Spinal cord (tissue), 10 donors: Measurements from ENCODE around the gene AUNIP. TPM values are rescaled to one million over a fixed set of nuclear protein-coding genes. Genes with fewer than 3 reads are reported as not detected.
A peak's percentile ranks its signal among the peaks of the same experiment; 100 is the strongest.
"Not testable (repeated sequence)": the region's sequence is repeated elsewhere in the genome, so short reads cannot be mapped to it uniquely, and the experiment has no call there.

Experiments used
- DNase-seq, 6 donors: peaks; one replicate each; pipeline versions ENCODE4 v3.0.0 to v3.0.0-alpha.2; 2013 to 2015; ENCODE audit warnings: low spot score in 6 of 6, low read depth in 4 of 6
- H3K27ac ChIP-seq: one replicate; pipeline ENCODE4 v1.5.1; 2013; ENCODE audit warnings: low read depth, low read length, control low read depth
- H3K27me3 ChIP-seq: one replicate; pipeline ENCODE4 v1.6.1; 2013; ENCODE audit warnings: low read length; ENCODE audit not compliant: control insufficient read depth, insufficient read depth
- H3K36me3 ChIP-seq: one replicate; pipeline ENCODE4 v1.6.1; 2013; ENCODE audit warnings: low read length; ENCODE audit not compliant: control insufficient read depth, insufficient read depth
- H3K4me1 ChIP-seq: one replicate; pipeline ENCODE4 v1.6.1; 2013; ENCODE audit warnings: low read length; ENCODE audit not compliant: control insufficient read depth, insufficient read depth
- H3K4me3 ChIP-seq: one replicate; pipeline ENCODE4 v1.5.1; 2013; ENCODE audit warnings: low read depth, low read length, control low read depth
- H3K9me3 ChIP-seq: one replicate; pipeline ENCODE4 v1.6.1; 2013; ENCODE audit warnings: low read length; ENCODE audit not compliant: control insufficient read depth, insufficient read depth
- WGBS: methylation state at CpG from one replicate; pipeline ENCODE4 v1.1.5; 2013; ENCODE audit warnings: missing lambda C conversion rate; ENCODE audit not compliant: insufficient coverage; 5-methylcytosine and 5-hydroxymethylcytosine counted together
- polyA plus RNA-seq, 2 donors: library from polyadenylated mRNA; unstranded; fragments of 120-200 nt; gene quantifications; one replicate each; pipeline ENCODE4 v1.2.1, GENCODE V29; 2013; ENCODE audit not compliant: insufficient read length in 2 of 2
- total RNA-seq, 2 donors: library from RNA; depleted of rRNA in 1 of 2; stranded (reverse); fragments of 120-200 nt in 1 of 2; fragments of >200 nt in 1 of 2; gene quantifications; one replicate each; pipeline versions ENCODE4 v1.2.3 to v1.2.4, GENCODE V29; 2013 to 2014
- donor health status: healthy.

The AUNIP gene
- total and polyA plus RNA-seq, 4 donors = 1.8 to 3.9 (median 2.2) TPM

- H3K27ac ChIP-seq = no peak overlapping the region
- WGBS = 96% methylated on average over 5 of the region's 11 CpGs
- no peaks in the 10 kb centered on the region for H3K27me3 ChIP-seq
These were observed 2.4 kb downstream of the AUNIP start for GRCh38 chr1:25856856-25857255.

GRCh38 chr1:25854554-25854953, 4.7 kb downstream of the AUNIP start:
- no peaks in the 10 kb centered on the region for H3K9me3 ChIP-seq
- H3K36me3 ChIP-seq = no peaks in the 10 kb centered on the region
- WGBS = 100% methylated on average over 1 of the region's 2 CpGs
- no peak for DNase-seq
- H3K4me1 ChIP-seq = peaks cover 7% of the 10 kb centered on the region
- no peak overlapping the region for H3K27ac ChIP-seq
- no peaks in the 10 kb centered on the region for H3K27me3 ChIP-seq
- no peak overlapping the region for H3K4me3 ChIP-seq

More at GRCh38 chr1:25856856-25857255, 2.4 kb downstream of the AUNIP start:
- Histone ChIP-seq H3K4me1 (peaks cover 13% of the 10 kb centered on the region), H3K36me3 (no peaks in the 10 kb centered on the region), H3K4me3 (no peak overlapping the region), H3K9me3 (no peaks in the 10 kb centered on the region)
- DNase-seq = no peak

DNA sequence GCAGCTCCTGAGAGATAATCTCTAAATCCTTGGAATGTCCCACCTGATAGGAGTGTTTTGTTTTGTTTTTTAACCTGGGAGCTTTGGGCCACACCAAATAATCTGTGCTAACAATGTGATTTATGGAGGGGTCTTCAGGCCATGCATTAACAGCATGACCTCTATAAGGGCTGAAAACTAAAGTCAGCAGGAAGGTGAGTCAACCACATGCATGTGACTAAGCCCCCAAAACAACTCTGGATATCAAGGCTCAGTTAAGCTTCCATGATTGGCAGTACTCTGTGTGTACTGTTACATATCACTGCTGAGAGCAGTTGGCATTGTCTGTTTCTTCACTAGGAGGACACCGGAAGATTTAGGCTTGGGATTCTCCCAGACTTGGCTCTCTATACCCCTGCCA, 10.7 kb downstream of the AUNIP start:
- Histone ChIP-seq H3K36me3 (no peaks in the 10 kb centered on the region), H3K27ac (no peak overlapping the region), H3K9me3 (no peaks in the 10 kb centered on the region), H3K4me1 (no peaks in the 10 kb centered on the region), H3K27me3 (no peaks in the 10 kb centered on the region), H3K4me3 (no peak overlapping the region)
- WGBS = 100% methylated on average over 1 of the region's 1 CpG
- DNase-seq = no peak

- WGBS = no CpG with 5 or more reads among the region's 4 CpGs
- no peaks in the 10 kb centered on the region for H3K36me3 ChIP-seq
- no peaks in the 10 kb centered on the region for H3K9me3 ChIP-seq
These were observed 11.3 kb downstream of the AUNIP start for GRCh38 chr1:25847929-25848328.

GRCh38 chr1:25845664-25846063, 13.6 kb downstream of the AUNIP start:
- DNase-seq = no peak
- Histone ChIP-seq H3K4me1 (no peaks in the 10 kb centered on the region), H3K27ac (no peak overlapping the region), H3K4me3 (no peak overlapping the region), H3K36me3 (no peaks in the 10 kb centered on the region), H3K27me3 (no peaks in the 10 kb centered on the region), H3K9me3 (no peaks in the 10 kb centered on the region)
- 84% methylated on average over 4 of the region's 5 CpGs for WGBS

More at GRCh38 chr1:25847929-25848328, 11.3 kb downstream of the AUNIP start:
- H3K27ac ChIP-seq = no peak overlapping the region
- no peak for DNase-seq
- no peak overlapping the region for H3K4me3 ChIP-seq
- no peaks in the 10 kb centered on the region for H3K4me1 ChIP-seq
- H3K27me3 ChIP-seq = no peaks in the 10 kb centered on the region

GRCh38 chr1:25844536-25845337, 14.5 kb downstream of the AUNIP start:
- H3K4me1 ChIP-seq = no peaks in the 10 kb centered on the region
- H3K36me3 ChIP-seq = no peaks in the 10 kb centered on the region
- no peaks in the 10 kb centered on the region for H3K27me3 ChIP-seq
- DNase-seq = no peak
- H3K27ac ChIP-seq = no peak overlapping the region
- H3K4me3 ChIP-seq = no peak overlapping the region
- H3K9me3 ChIP-seq = no peaks in the 10 kb centered on the region
- WGBS = 92% methylated on average over 1 of the region's 3 CpGs

DNA sequence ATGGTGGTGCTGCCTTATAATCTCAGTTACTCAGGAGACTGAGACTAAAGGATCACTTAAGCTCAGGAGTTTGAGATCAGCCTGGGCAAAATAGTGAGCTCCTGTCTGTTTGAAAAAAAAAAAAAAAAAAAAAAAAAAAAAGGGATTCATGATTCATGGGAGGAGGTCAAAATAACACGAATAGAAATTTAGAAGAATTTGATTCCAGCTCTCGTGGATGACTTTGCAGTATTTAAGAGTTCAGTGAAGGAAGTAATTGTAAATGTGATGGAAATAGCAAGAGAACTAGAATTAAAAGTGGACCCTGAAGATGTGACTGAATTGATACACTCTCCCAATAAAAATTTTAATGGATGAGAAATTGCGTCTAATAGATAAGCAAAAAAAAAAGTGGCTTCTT, 15.8 kb downstream of the AUNIP start:
- no peaks in the 10 kb centered on the region for H3K27me3 ChIP-seq
- DNase-seq = no peak
- H3K9me3 ChIP-seq = no peaks in the 10 kb centered on the region
- no peaks in the 10 kb centered on the region for H3K4me1 ChIP-seq
- H3K4me3 ChIP-seq = no peak overlapping the region
- WGBS = 100% methylated on average over 1 of the region's 3 CpGs
- no peak overlapping the region for H3K27ac ChIP-seq
- H3K36me3 ChIP-seq = no peaks in the 10 kb centered on the region

GRCh38 chr1:25839808-25840207, 19.4 kb downstream of the AUNIP start:
- H3K36me3 ChIP-seq, H3K27ac ChIP-seq, DNase-seq, H3K27me3 ChIP-seq, H3K4me1 ChIP-seq, H3K9me3 ChIP-seq, H3K4me3 ChIP-seq: not testable (repeated sequence)
- no CpG with 5 or more reads among the region's 4 CpGs for WGBS

- peak in 1 of 6 donors; percentile 58 for DNase-seq
- H3K36me3 ChIP-seq = peaks cover 20% of the 10 kb centered on the region
- no CpG with 5 or more reads among the region's 1 CpG for WGBS
- no peak overlapping the region for H3K27ac ChIP-seq
- no peaks in the 10 kb centered on the region for H3K27me3 ChIP-seq
- H3K4me1 ChIP-seq = no peaks in the 10 kb centered on the region
- H3K4me3 ChIP-seq = no peak overlapping the region
- no peaks in the 10 kb centered on the region for H3K9me3 ChIP-seq
These were observed 21.9 kb downstream of the AUNIP start for GRCh38 chr1:25837262-25837875.

DNA sequence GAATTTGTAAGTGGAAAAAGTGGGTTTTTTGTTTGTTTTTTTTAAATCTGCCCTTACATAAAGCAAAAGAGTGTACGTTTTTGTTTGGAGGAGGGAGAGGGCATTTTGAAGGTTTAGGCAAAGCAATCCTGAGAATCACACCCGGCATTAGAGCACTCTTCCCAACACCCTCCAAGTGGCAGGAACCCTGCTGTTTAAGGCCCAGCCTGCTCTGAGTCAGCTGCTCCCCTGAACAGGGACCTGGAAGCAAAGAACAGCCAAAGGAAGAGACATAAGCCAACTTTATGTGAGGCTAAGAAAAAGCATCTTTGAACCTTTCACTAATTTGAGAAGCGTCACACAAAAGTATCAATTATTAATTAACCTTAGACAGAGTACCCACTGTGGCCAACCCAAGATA, 22.6 kb downstream of the AUNIP start:
- no peak overlapping the region for H3K4me3 ChIP-seq
- no peak for DNase-seq
- H3K36me3 ChIP-seq = peaks cover 22% of the 10 kb centered on the region
- H3K27me3 ChIP-seq = no peaks in the 10 kb centered on the region
- no peaks in the 10 kb centered on the region for H3K4me1 ChIP-seq
- WGBS = no CpG with 5 or more reads among the region's 3 CpGs
- no peak overlapping the region for H3K27ac ChIP-seq
- no peaks in the 10 kb centered on the region for H3K9me3 ChIP-seq
